GM21529 (cell line): ENCODE data around the gene LILRB1.
"Not testable (repeated sequence)": the region's sequence is repeated elsewhere in the genome, so short reads cannot be mapped to it uniquely, and the experiment has no call there.

ENCODE experiments used
- ATAC-seq: cut with Tn5 transposase; IDR thresholded peaks from one replicate; pipeline ENCODE4 v1.9.1; 2021; ENCODE audit not compliant: unreplicated experiment

The LILRB1 gene

DNA sequence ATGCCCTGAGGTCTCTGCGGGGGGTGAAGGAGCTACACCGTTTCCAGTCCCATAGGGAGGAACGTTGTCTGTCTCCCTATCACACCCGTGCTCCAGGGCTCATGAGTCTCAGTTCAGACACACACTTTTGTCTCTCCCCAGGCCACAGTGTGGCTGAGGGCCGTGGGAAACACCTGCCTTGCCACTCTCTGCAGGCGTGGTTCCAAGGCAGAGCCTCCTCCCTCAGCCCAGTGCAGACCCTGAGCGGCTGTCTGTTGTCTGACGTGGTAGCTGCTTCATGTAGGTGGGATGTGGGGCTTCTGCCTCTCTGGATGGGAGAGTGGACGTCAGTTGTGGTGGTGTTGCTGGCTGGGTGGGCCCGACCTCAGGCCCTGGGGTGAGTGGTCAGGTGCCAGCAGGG, 6.0 kb upstream of the LILRB1 start:
- not testable (repeated sequence) for ATAC-seq

DNA sequence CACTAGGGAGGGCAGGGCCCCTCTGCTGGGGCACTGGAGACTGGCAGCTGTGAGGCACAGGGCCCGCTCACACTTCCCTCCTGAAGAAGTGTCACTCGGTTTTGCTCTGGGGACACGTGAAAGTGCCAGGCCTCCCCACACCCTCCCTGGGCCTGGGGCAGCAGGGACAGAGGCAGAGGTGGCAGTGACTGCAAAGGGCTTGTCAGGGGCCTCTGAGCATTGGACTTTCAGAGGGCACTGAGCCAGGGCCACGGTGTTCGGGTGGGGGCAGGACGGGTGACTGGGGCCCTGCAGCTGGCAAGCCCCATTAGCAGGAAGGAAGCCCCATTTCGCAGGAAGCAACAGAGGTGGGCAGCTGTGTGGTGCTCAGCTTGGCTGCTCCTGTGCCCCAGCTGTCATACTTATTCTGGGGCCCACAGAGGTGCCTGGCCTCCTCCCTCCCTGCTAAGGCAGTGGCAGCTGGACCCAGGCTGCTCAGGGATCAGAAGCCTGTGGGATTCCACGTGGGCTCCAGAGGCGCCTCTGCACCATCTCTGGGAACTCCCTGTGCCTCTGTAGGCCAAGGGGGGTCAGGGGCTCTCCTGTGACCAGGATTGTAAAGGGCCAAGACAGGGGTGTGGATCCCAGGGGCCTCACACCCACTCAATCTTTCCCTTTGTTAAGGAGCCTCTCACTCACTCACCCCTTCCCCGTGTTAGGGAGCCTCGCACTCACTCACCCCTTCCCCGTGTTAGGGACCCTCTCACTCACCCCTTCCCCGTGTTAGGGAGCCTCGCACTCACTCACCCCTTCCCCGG, 5.2 kb upstream of the LILRB1 start:
- ATAC-seq = not testable (repeated sequence)

DNA sequence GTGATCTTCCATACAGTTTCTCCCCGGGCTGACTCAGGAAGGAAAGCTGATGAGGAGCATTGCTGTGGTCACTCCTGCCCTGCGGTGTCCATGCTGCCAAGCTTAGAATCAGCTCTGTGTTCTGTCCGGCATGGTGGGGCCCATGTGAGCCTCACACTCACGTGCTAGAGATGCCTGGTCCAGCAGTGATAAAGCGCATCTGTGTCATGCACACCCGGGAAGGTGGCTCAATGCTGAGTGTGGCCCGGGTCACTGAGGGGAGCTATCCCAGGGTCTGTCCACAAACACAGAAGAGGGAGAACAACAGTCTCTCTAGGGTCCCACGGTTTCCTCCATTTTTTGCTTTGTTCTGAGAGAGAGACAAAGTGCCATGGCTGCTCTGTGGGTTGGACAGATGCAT, 3.5 kb upstream of the LILRB1 start:
- no peak for ATAC-seq

DNA sequence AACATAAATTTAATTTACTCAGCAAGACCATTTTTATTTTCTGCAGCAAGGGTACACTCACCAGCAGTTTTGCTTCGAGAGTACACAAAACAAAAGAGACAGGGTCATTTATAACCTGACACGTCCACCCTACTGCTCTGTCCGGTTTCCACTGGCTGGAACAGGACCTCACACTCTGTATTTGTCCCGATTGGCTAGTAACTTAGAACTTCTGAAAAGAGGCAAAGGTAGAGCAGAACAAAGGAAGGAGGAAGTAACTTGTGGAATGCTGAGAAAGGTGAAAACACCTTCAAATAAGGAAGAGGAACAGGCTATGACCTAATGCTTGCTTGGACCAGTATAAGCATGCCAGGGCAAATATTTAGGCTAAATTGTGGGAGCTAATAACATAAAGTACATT, 2.4 kb upstream of the LILRB1 start:
- not testable (repeated sequence) for ATAC-seq

DNA sequence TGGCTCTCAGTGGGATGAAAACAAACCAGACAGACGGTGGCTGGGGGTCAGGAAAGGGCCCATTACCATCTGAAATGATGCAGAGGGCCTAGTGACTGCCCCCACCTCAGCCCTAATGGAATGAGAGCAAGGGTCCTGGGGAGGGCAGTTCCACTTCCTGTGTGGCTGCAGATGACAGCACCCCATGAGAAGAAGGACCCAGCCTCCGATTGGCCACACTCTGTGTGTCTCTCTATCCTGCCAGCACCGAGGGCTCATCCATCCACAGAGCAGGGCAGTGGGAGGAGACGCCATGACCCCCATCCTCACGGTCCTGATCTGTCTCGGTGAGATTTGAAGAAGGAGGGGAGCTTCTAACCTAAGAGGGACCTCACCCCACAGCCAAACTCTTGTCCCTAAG, 498 bp downstream of the LILRB1 start:
- ATAC-seq = no peak

DNA sequence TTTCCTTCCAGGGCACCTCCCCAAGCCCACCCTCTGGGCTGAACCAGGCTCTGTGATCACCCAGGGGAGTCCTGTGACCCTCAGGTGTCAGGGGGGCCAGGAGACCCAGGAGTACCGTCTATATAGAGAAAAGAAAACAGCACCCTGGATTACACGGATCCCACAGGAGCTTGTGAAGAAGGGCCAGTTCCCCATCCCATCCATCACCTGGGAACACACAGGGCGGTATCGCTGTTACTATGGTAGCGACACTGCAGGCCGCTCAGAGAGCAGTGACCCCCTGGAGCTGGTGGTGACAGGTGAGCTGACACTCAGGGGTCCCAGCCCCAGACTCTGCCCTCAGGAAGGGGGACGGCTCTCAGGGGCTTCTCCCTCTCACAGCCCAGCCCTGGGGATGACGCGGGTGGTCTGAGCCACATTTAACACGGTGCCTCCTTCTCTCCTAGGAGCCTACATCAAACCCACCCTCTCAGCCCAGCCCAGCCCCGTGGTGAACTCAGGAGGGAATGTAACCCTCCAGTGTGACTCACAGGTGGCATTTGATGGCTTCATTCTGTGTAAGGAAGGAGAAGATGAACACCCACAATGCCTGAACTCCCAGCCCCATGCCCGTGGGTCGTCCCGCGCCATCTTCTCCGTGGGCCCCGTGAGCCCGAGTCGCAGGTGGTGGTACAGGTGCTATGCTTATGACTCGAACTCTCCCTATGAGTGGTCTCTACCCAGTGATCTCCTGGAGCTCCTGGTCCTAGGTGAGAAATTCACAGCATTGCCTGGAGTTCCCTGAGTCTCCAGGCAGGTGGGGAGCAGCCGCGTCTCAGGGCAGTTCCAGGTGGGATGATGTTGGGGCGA, 1.4 kb downstream of the LILRB1 start:
- not testable (repeated sequence) for ATAC-seq

DNA sequence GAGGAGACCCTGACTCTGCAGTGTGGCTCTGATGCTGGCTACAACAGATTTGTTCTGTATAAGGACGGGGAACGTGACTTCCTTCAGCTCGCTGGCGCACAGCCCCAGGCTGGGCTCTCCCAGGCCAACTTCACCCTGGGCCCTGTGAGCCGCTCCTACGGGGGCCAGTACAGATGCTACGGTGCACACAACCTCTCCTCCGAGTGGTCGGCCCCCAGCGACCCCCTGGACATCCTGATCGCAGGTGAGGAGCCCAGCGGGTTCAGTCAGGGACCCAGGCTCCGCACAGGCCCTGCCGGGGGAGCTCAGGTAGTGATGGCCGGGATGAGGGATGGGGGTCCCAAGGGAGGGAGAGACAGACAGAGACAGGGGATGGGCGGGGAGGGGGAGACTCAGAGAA, 2.2 kb downstream of the LILRB1 start:
- ATAC-seq = not testable (repeated sequence)

DNA sequence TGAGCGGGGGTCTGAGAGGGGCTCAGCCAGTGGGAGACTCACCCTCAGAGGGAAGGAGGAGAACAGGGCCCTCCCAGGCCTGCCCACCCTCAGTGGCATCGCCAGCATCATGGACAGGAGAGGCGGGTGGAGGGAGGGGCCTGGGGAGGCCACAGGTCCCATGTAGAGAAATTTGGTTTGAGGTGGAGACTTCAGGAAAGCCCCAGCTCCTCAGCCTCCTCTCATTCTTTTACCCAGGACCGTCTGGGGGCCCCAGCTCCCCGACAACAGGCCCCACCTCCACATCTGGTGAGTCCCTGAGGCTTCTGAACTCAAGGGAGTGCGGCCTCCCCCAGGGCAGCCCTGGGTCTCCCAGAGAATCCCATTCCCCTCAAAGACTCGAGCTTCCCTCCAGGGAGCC, 3.1 kb downstream of the LILRB1 start:
- no peak for ATAC-seq

DNA sequence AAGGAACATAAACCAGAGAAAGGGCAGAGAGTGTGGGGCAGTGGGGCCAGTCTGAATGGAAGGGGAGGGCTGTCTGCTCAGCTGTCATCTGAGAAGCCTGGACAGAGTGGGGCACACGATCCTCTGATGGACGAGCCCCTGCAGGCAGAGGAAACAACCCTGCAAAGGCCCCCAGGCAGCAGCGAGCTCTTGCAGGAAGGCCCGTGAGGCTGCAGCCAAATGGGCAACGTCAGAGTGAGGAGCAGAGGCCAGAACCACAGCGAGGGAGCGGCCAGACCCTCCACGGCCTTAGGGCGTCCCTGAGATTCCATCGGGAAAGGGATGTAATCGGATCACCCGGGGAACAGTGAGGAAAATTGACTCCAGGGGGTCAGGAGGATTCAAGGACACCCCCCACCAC, 5.8 kb downstream of the LILRB1 start:
- ATAC-seq = not testable (repeated sequence)

DNA sequence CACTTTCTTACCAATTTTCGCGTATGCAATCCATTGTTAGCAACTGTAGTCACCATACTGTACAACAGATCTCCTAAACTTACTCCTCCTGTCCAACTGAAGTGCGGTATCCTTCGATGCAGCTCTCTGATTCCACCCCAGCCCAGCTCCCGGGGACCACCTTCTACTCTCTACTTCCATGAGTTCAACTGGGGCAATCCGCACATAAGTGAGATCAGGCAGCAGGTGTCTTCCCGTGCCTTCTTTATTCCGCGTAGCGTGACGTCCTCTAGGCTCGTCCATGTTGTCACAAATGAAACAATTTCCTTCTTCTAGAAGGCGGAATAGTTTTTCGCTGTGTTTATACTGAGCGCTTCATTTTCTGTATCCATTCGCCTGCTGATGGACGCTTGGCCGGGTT, 8.4 kb downstream of the LILRB1 start:
- no peak for ATAC-seq

DNA sequence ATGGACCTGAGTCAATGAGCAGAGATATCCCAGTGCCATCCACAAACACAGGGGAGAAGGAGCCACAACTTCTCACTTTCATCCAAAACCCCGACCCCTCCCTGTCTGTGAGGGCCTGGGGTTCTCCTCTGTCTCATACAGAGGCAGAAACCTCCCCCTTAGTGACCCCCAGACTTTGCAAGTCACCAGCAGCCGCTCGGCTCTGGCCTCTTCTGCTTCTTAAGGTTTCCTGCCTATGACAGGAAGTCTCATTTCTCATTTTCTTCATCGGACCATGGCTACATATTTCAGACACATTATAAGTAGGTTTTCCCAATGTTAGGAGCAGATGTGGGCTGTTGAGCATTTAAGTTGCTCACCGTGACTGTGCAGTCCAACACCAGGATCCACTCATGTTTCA, 12.7 kb downstream of the LILRB1 start:
- ATAC-seq = not testable (repeated sequence)

DNA sequence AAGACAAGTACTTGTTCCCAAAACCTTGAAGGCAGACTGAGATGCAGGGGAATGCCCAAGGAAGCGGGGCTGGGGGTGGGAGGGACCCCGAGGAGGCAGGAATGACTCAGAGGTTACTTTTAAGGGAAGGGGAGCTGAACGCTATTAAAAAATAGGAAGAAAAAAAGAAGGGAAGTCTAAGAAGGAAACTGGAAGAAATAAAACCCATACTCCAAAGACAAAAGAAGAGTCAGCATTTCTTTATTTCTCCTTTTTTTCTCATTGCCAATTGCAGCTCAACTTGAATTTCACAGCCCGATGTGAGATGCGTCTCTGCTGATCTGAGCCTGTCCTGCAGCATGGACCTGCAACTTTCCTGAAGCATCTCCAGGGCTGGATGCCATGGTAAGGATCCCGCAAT, 13.3 kb downstream of the LILRB1 start:
- not testable (repeated sequence) for ATAC-seq

DNA sequence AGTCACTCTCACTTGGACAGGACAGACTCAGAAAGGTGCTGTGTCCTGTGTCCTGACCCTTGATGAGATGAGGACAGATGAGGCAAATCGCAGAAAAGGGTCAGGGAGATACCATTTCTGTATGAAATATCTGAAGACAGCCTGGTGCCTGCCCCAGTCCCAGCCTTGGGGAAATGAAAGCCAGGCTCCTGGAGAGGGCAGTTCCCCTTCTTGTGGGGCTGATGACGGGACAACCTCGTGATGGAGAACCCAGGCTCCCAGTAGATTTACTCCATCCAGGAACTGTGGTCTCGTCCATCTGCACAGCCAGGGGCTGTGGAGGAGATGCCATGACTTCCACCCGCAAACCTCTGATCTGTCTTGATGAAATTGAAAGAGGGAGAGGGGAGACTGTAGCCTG, 13.8 kb downstream of the LILRB1 start:
- no peak for ATAC-seq

DNA sequence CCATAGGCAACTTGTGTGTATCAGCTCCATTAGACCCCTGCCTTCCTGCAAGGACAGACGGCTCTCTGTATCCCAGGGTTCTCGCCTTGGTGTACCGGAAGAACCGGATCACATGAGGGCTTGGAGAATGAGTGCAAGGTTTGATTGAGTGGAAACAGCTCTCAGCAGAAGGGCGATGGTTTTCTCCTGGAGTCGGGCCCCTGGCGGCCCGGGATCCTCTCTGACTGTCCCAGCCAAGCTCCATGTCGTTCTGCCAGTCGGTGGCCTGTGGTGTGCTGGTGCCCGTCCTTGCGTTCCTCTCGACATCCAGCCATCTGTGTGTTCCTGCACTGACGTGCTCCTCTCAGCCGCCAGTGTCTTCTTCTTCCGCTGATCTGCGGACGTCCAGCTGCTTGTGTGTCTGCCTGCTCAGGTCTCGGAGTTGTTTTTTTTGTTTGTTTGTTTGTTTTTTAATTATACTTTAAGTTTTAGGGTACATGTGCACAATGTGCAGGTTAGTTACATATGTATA, 16.1 kb downstream of the LILRB1 start:
- no peak for ATAC-seq

DNA sequence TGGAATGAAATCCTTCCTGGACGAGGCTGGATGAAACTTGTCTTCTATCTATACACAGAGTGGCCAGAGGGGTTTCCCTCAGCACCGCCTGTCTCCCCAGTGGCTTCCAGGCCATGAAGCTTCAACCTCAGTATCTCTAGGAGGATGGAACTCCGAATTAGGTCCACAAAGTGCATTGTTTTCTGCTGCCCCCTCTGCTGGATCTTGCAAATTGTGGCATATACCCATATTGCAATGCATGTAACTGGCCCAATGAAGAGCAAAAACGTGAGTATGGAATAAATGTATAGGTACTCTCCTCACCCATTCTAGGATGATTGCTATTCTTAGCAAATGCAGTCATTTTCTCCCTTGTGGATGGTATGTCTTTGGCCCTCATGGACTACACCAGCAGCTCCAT, 17.8 kb downstream of the LILRB1 start:
- ATAC-seq = no peak

DNA sequence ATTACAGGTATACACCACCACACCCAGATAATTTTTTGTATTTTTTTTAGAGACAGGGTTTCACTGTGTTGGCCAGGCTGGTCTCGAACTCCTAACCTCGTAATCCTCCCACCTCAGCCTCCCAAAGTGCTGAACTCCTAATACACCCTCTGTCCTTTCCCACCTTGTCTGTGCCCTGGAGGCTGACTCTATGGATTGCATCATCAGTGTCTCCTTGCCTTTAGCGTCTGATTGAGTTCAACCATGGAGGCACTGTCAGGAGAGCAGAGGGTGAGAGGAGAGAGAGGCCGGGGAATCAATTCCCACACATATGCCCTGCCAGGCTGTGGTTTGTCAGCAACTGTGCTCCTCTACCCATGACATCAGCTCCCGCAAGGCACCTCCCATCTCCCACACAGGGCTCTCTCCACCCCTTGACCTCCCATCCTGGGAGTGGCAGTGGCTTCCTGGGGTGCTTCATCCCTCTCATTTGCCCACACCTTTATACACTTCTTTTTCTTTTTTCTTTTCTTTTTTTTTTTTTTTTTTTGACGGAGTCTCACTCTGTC, 19.9 kb downstream of the LILRB1 start:
- ATAC-seq = no peak

DNA sequence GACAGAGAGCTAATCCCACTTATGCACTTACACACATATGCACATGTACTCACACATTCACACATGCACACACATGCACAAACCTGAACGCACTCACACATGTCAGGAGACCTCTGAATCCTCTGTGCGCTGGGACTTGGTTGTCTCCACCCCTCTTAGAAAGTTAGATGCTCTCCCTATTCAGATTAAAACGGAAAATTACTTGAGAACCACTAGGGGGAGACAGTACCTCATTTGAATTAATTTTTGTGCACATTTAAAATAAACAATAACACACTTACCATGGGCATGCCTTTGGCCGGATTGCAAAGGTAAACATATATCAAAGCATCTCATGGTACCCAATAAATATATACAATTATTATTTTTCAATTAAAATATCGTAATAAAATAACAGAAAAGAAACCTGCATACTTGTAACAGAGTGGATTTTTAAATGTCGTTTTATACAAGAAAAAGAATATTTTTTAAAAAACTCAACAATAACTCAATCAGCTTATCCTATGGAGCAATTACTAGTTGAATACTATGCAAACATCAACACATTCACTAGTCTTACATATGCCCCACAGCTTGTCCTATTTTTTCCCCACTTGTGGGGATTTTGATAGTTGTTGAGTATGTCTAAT, 23.0 kb downstream of the LILRB1 start:
- no peak for ATAC-seq

DNA sequence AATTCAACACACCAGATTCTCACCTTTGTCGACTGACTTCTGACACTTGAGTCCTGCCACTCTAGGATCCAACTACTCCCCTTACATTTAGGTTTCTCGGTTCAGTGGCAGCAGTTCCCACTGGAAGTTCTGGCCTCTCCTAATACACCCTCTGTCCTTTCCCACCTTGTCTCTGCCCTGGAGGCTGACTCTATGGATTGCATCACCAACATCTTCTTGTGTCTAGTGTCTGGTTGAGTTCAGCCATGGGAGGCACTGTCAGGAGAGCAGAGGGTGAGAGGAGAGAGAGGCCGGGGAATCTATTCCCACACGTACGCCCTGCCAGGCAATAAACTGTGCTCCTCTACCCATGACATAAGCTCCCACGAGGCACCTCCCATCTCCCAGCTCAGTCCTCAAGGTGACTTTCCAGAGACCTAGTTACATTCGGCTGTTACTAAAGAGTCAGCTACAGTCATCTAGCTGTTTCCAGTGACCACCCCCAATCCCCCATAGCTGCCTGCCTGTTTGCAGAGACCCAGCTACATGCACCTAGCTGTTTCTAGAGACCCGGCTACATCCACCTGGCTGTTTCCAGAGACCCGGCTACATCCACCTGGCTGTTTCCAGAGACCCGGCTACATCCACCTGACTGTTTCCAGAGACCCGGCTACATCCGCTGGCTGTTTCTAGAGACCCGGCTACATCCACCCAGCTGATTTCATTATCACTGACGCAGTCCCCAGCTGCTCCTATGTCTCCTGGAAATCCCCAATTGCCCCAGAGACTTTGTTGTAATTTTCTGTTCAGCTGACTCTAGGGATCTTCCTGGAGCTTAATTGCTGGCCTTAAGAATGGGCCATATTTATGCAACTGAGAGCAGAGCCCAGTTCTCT, 24.4 kb downstream of the LILRB1 start:
- ATAC-seq = no peak

DNA sequence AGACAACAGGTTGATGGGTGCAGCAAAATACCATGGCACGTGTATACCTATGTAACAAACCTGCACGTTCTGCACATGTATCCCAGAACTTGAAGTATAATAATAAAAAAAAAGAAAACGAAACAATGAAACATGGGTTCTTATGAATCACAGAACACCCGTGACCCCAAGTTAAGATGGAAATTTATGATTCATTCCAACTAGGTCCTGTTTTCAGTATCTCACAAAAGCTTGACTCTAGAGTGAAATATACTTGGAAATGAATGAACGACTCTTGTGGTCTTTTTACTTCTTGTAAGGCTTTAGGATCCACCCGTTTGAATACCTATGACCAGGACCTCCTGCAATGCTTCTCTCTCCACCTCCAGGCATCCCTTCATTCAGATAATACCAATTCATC, 29.0 kb downstream of the LILRB1 start:
- ATAC-seq = no peak

DNA sequence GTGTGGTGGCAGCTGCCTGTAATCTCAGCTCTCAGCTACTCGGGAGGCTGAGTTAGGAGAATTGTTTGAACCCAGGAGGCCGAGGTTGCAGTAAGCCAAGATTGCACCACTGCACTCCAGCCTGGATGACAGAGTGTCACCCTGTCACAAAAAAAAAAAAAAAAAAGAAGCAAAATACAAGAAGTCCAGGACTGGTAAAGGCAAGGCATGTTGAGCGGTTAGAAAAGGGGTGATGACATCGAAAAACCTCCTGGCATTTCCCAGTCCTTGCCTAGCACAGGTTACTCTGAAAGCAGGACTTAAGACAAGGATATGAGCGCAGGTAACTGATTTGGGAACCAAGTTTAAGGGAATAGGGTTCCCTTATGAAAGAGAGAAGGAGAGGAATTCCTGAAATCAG, 30.0 kb downstream of the LILRB1 start:
- ATAC-seq = no peak
